IMR-90 (cell line): ENCODE results near the gene PAGE5. TPM values are rescaled to one million over a fixed set of nuclear protein-coding genes. Genes with fewer than 3 reads are reported as not detected.

Experiments used
- ATAC-seq: fragments of 200-7000 bp; cut with Tn5 transposase; 2 replicates; pipeline ENCODE4 v1.9.1; 2020; ENCODE audit warnings: low read depth, mild to moderate bottlenecking, moderate library complexity
- BruUV-seq: library from RNA; stranded (reverse); fragments of 400-500 nt; replicated peaks from 2 replicates; lab custom pipeline; 2021; lab: Mats Ljungman, UMichigan
- CTCF ChIA-PET: fragments of 300-600 bp; formaldehyde crosslinking; extraction: SDS; loops from one replicate; lab custom pipeline; 2021; ENCODE audit warnings: antibody characterized with exemption; lab: Yijun Ruan, JAX
- POLR2A ChIA-PET: fragments of 300-600 bp; sonication (Branson Sonifier 250); formaldehyde crosslinking; loops from one replicate; lab custom pipeline; 2022; ENCODE audit warnings: antibody characterized with exemption; ENCODE audit not compliant: unreplicated experiment; lab: Charles Lee
- DNase-seq: peaks from one replicate; pipeline ENCODE4 v3.0.0; 2013
- H2AFZ ChIP-seq: replicated peaks from 2 replicates; pipeline ENCODE3; 2013; ENCODE audit warnings: low read length, mild to moderate bottlenecking; ENCODE audit not compliant: poor library complexity
- H2AK5ac ChIP-seq: 2 replicates; pipeline ENCODE4 v1.6.1; 2013; ENCODE audit warnings: low read depth, low read length, inconsistent platforms
- H2AK9ac ChIP-seq: replicated peaks from 2 replicates; pipeline ENCODE3; 2013; ENCODE audit warnings: mild to moderate bottlenecking, low read depth, low read length, moderate library complexity; ENCODE audit not compliant: poor library complexity
- H2BK120ac ChIP-seq: 2 replicates; pipeline ENCODE4 v1.6.1; 2013; ENCODE audit warnings: low read depth, low read length, inconsistent platforms
- H2BK15ac ChIP-seq: 3 replicates; pipeline ENCODE4 v1.6.1; 2013; ENCODE audit warnings: low read depth, low read length, inconsistent platforms
- H2BK20ac ChIP-seq: 2 replicates; pipeline ENCODE4 v1.6.1; 2013; ENCODE audit warnings: low read depth, mild to moderate bottlenecking, inconsistent platforms, low read length, moderate library complexity
- H2BK5ac ChIP-seq: 2 replicates; pipeline ENCODE4 v1.6.1; 2013; ENCODE audit warnings: mild to moderate bottlenecking, low read depth, low read length, inconsistent platforms; ENCODE audit not compliant: poor library complexity, severe bottlenecking
- H3K14ac ChIP-seq: replicated peaks from 2 replicates; pipeline ENCODE4 v1.6.1; 2013; ENCODE audit warnings: low read depth, low read length, inconsistent platforms
- H3K18ac ChIP-seq: 2 replicates; pipeline ENCODE4 v1.6.1; 2013; ENCODE audit warnings: low read depth, low read length, control low read depth
- H3K23ac ChIP-seq: 2 replicates; pipeline ENCODE4 v1.6.1; 2013; ENCODE audit warnings: low read depth, low read length, inconsistent platforms
- H3K27ac ChIP-seq: 2 replicates; pipeline ENCODE4 v1.5.1; 2013; ENCODE audit warnings: mild to moderate bottlenecking, control low read depth, low read length; ENCODE audit not compliant: insufficient read depth
- H3K27me3 ChIP-seq: 2 replicates; pipeline ENCODE4 v1.6.1; 2013; ENCODE audit warnings: low read length; ENCODE audit not compliant: control insufficient read depth, insufficient read depth
- H3K36me3 ChIP-seq: 2 replicates; pipeline ENCODE4 v1.6.1; 2013; ENCODE audit warnings: low read length, mixed read lengths; ENCODE audit not compliant: control insufficient read depth, insufficient read depth
- H3K4ac ChIP-seq: 2 replicates; pipeline ENCODE4 v1.6.1; 2013; ENCODE audit warnings: low read depth, low read length, inconsistent platforms
- H3K4me1 ChIP-seq: 2 replicates; pipeline ENCODE4 v1.6.1; 2013; ENCODE audit warnings: low read length, mixed read lengths; ENCODE audit not compliant: control insufficient read depth, insufficient read depth
- H3K4me2 ChIP-seq: 2 replicates; pipeline ENCODE4 v1.6.1; 2013; ENCODE audit warnings: low read depth, mild to moderate bottlenecking, control low read depth, low read length, moderate library complexity
- H3K4me3 ChIP-seq: 2 replicates; pipeline ENCODE4 v1.5.1; 2013; ENCODE audit warnings: low read depth, mild to moderate bottlenecking, control low read depth, low read length, moderate library complexity; ENCODE audit not compliant: insufficient read depth
- H3K56ac ChIP-seq: 2 replicates; pipeline ENCODE4 v1.6.1; 2013; ENCODE audit warnings: low read length, inconsistent platforms; ENCODE audit not compliant: insufficient read depth; ENCODE audit errors: extremely low read depth
- H3K79me1 ChIP-seq, 2 experiments: 2 replicates each; pipeline ENCODE4 v1.6.1; 2013; ENCODE audit warnings: low read length in 2 of 2, inconsistent platforms in 1 of 2, low read depth in 1 of 2
- H3K9ac ChIP-seq: 2 replicates; pipeline ENCODE4 v1.6.1; 2013; ENCODE audit warnings: low read depth, low read length, control low read depth
- H3K9me1 ChIP-seq: 2 replicates; pipeline ENCODE4 v1.6.1; 2013; ENCODE audit warnings: low read length, inconsistent platforms; ENCODE audit not compliant: insufficient read depth
- H3K9me3 ChIP-seq: 2 replicates; pipeline ENCODE4 v1.6.1; 2013; ENCODE audit warnings: low read length; ENCODE audit not compliant: control insufficient read depth, insufficient read depth
- H4K20me1 ChIP-seq: 2 replicates; pipeline ENCODE4 v1.6.1; 2013; ENCODE audit warnings: low read length, inconsistent platforms; ENCODE audit not compliant: insufficient read depth
- H4K5ac ChIP-seq: 2 replicates; pipeline ENCODE4 v1.6.1; 2013; ENCODE audit warnings: mild to moderate bottlenecking, low read depth, low read length, control low read depth
- H4K8ac ChIP-seq, 2 experiments: 2 replicates each; pipeline ENCODE4 v1.6.1; 2013; ENCODE audit warnings: low read depth in 2 of 2, low read length in 2 of 2, control low read depth in 1 of 2, inconsistent platforms in 1 of 2
- H4K91ac ChIP-seq: 2 replicates; pipeline ENCODE4 v1.6.1; 2013; ENCODE audit warnings: low read depth, low read length, inconsistent platforms; ENCODE audit not compliant: insufficient read depth
- BHLHE40 ChIP-seq: fragments of 150-350 bp; IDR thresholded peaks from 2 replicates; pipeline ENCODE4 v1.6.1; 2016; ENCODE audit warnings: mild to moderate bottlenecking, low read depth, low read length
- CHD1 ChIP-seq: IDR thresholded peaks from 2 replicates; pipeline ENCODE4 v1.6.1; 2012; ENCODE audit warnings: low read depth, low read length, improper control_type of control experiment
- CTCF ChIP-seq: conservative IDR thresholded peaks from 2 replicates; pipeline ENCODE4 v1.5.1; 2012; ENCODE audit warnings: mild to moderate bottlenecking, low read depth, low read length, improper control_type of control experiment
- FOS ChIP-seq: fragments of 150-350 bp; IDR thresholded peaks from 2 replicates; pipeline ENCODE4 v1.6.1; 2016; ENCODE audit warnings: low read depth, low read length
- MAFK ChIP-seq: IDR thresholded peaks from 2 replicates; pipeline ENCODE4 v1.6.1; 2012; ENCODE audit warnings: low read depth, low read length, improper control_type of control experiment
- MAZ ChIP-seq: IDR thresholded peaks from 2 replicates; pipeline ENCODE4 v1.6.1; 2012; ENCODE audit warnings: low read depth, mild to moderate bottlenecking, low read length, improper control_type of control experiment, moderate library complexity, borderline replicate concordance
- MXI1 ChIP-seq: IDR thresholded peaks from 2 replicates; pipeline ENCODE4 v1.6.1; 2012; ENCODE audit warnings: low read depth, mild to moderate bottlenecking, low read length, moderate library complexity, borderline replicate concordance
- NFE2L2 ChIP-seq: fragments of 150-350 bp; IDR thresholded peaks from 2 replicates; pipeline ENCODE4 v1.6.1; 2016; ENCODE audit warnings: low read depth, mild to moderate bottlenecking, low read length
- POLR2A ChIP-seq: IDR thresholded peaks from 2 replicates; pipeline ENCODE4 v1.6.1; 2012; ENCODE audit warnings: mild to moderate bottlenecking, low read depth, low read length
- RAD21 ChIP-seq: IDR thresholded peaks from 2 replicates; pipeline ENCODE4 v1.6.1; 2012; ENCODE audit warnings: low read length, improper control_type of control experiment
- RCOR1 ChIP-seq: IDR thresholded peaks from 2 replicates; pipeline ENCODE4 v1.6.1; 2012; ENCODE audit warnings: mild to moderate bottlenecking, low read length, improper control_type of control experiment; ENCODE audit not compliant: insufficient replicate concordance
- RFX5 ChIP-seq: IDR thresholded peaks from 2 replicates; pipeline ENCODE4 v1.8.0; 2012; ENCODE audit warnings: low read depth, mild to moderate bottlenecking, low read length, moderate library complexity
- SMC3 ChIP-seq: fragments of 150-350 bp; IDR thresholded peaks from 2 replicates; pipeline ENCODE4 v1.6.1; 2016; ENCODE audit warnings: low read depth, mild to moderate bottlenecking, antibody characterized with exemption, low read length, moderate library complexity
- USF2 ChIP-seq: fragments of 150-350 bp; IDR thresholded peaks from 2 replicates; pipeline ENCODE4 v1.6.1; 2017; ENCODE audit warnings: mild to moderate bottlenecking, antibody characterized with exemption, low read length, low read depth
- WGBS, 2 experiments: methylation state at CpG; one replicate each; pipeline versions ENCODE4 v1.1.5 to v1.1.7; 2013; ENCODE audit warnings: missing lambda C conversion rate in 2 of 2; ENCODE audit not compliant: insufficient read length in 1 of 2; ENCODE audit errors: extremely low coverage in 2 of 2; 5-methylcytosine and 5-hydroxymethylcytosine counted together
- dilution Hi-C: fragments of 300-500 bp; cut with HindIII; formaldehyde crosslinking; loops from one replicate; pipeline ENCODE4 v1.14.3; 2018; ENCODE audit warnings: low sequenced_read_pairs; ENCODE audit not compliant: unreplicated experiment
- in situ Hi-C: fragments of 300-500 bp; cut with MboI; formaldehyde crosslinking; loops from 3 replicates; pipeline ENCODE4 v1.14.3; 2019; ENCODE audit warnings: low sequenced_read_pairs, inconsistent platforms, mixed read lengths
- intact Hi-C: fragments of 100-400 bp; cut with micrococcal nuclease; formaldehyde crosslinking; loops from 2 replicates; pipeline ENCODE4 v1.10.0; 2022
- polyA plus RNA-seq, 3 experiments: library from polyadenylated mRNA; depleted of rRNA; stranded (reverse); fragments of >200 nt; gene quantifications; 2 replicates each; pipeline ENCODE4 v1.2.3, GENCODE V29; 2012; ENCODE audit warnings: low replicate concordance in 1 of 3
- total RNA-seq: library from RNA; depleted of rRNA; stranded (reverse); fragments of >200 nt; gene quantifications from 2 replicates; pipeline ENCODE4 v1.2.3, GENCODE V29; 2012

PAGE5 gene
- total and polyA plus RNA-seq, 2 of the 4 experiments (the other 2 are of a cell fraction): not detected

DNA sequence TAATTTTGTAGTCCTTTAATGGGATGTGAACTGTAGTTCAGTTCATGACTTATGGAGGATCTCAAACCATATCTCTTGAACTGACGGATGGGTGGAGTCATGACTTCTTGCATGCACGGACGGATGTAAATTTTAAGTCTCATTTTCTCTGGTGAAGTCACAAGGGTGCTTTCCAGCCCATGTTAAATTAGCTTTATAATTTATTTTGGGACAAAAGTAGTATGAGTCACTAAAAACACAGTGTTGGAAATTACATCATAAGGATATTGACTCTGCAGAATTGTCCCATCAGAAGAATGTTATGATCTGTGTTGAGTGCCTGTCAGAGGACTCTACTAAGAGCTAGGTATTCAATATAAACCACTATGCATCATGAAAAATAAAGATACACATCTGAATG is 6.8 kb upstream of the PAGE5 start:
- no peak overlapping the region for H3K56ac ChIP-seq
- no peaks in the 10 kb centered on the region for H3K4me1 ChIP-seq
- no peak overlapping the region for H4K8ac ChIP-seq
- no peak overlapping the region for H3K14ac ChIP-seq
- no CpG with 5 or more reads among the region's 3 CpGs for WGBS, 2 experiments
- H3K4ac ChIP-seq: no peak overlapping the region
- H3K23ac ChIP-seq: no peak overlapping the region
- no peak overlapping the region for H2BK20ac ChIP-seq
- no TSS peak for BruUV-seq
- no peaks in the 10 kb centered on the region for H3K9me3 ChIP-seq
- H3K9ac ChIP-seq: no peak overlapping the region
- ChIA-PET CTCF (no interaction called here), POLR2A (no interaction called here)
- no peaks in the 10 kb centered on the region for H3K36me3 ChIP-seq
- intact Hi-C loops: no loop called here
- no peak overlapping the region for H3K27ac ChIP-seq
- H3K9me1 ChIP-seq: no peaks in the 10 kb centered on the region
- H3K27me3 ChIP-seq: no peaks in the 10 kb centered on the region
- in situ Hi-C loops: no loop called here
- no peak overlapping the region for H4K91ac ChIP-seq
- H2BK5ac ChIP-seq: no peak overlapping the region
- no peak overlapping the region for H3K4me2 ChIP-seq
- no peak overlapping the region for H3K18ac ChIP-seq
- H4K20me1 ChIP-seq: no peaks in the 10 kb centered on the region
- TF ChIP-seq FOS (no peak), RCOR1 (no peak), USF2 (no peak), CTCF (no peak), MAZ (no peak), MXI1 (no peak), RFX5 (no peak), MAFK (no peak), BHLHE40 (no peak), SMC3 (no peak), NFE2L2 (no peak), CHD1 (no peak), RAD21 (no peak), POLR2A (no peak)
- H2BK15ac ChIP-seq: no peak overlapping the region
- H2AFZ ChIP-seq: no peak overlapping the region
- H3K4me3 ChIP-seq: no peak overlapping the region
- no peak for DNase-seq
- no peak overlapping the region for H2AK9ac ChIP-seq
- no peak overlapping the region for H2AK5ac ChIP-seq
- no peaks in the 10 kb centered on the region for H3K79me1 ChIP-seq
- H4K5ac ChIP-seq: no peak overlapping the region
- H2BK120ac ChIP-seq: no peak overlapping the region
- no peak for ATAC-seq
- dilution Hi-C loops: no loop called here
